T-helper 17 cell (primary cell): ENCODE data around the gene EXOC4. TPM values are rescaled to one million over a fixed set of nuclear protein-coding genes. Genes with fewer than 3 reads are reported as not detected.

Source experiments
- ATAC-seq: fragments of 150-1000 bp; cut with Tn5 transposase; 2 replicates; pipeline ENCODE4 v1.10.0; 2021; ENCODE audit warnings: mild to moderate bottlenecking, moderate library complexity
- DNase-seq, 3 donors: peaks; one replicate each; pipeline versions ENCODE4 v3.0.0 to v3.0.0-alpha.2; 2020 to 2021
- H3K9me3 ChIP-seq: one replicate; pipeline ENCODE4 v1.7.0; 2013; ENCODE audit warnings: low read length, mild to moderate bottlenecking; ENCODE audit not compliant: control insufficient read depth, poor library complexity, severe bottlenecking
- H3K27ac Mint-ChIP-seq: one replicate; pipeline ENCODE4 v1.8.0; 2022; ENCODE audit warnings: mild to moderate bottlenecking, moderate library complexity, mixed read lengths
- H3K27me3 Mint-ChIP-seq: one replicate; pipeline ENCODE4 v1.8.0; 2022; ENCODE audit warnings: mixed read lengths
- H3K36me3 Mint-ChIP-seq: one replicate; pipeline ENCODE4 v1.8.0; 2022; ENCODE audit warnings: low read depth, mixed read lengths
- H3K4me1 Mint-ChIP-seq: one replicate; pipeline ENCODE4 v1.8.0; 2022; ENCODE audit warnings: mild to moderate bottlenecking, mixed read lengths
- H3K4me3 Mint-ChIP-seq: one replicate; pipeline ENCODE4 v1.8.0; 2022; ENCODE audit warnings: mild to moderate bottlenecking, moderate library complexity, mixed read lengths
- total RNA-seq, 4 donors: library from RNA in 2 of 4; stranded (reverse) in 2 of 4; gene quantifications; one replicate each; pipeline ENCODE4 v1.2.3 and lab custom pipeline; 2022 to 2026

The EXOC4 gene
- total RNA-seq, 2 donors from 2014 or later, result 88.8 to 96.6 TPM

GRCh38 chr7:133822001-133822641 is 569.2 kb downstream of the EXOC4 start:
- no peaks in the 10 kb centered on the region for H3K9me3 ChIP-seq
- H3K4me3 Mint-ChIP-seq, result no peak overlapping the region
- no peaks in the 10 kb centered on the region for H3K27me3 Mint-ChIP-seq
- H3K36me3 Mint-ChIP-seq, result peaks cover 11% of the 10 kb centered on the region
- H3K27ac Mint-ChIP-seq, result no peak overlapping the region
- H3K4me1 Mint-ChIP-seq, result no peaks in the 10 kb centered on the region
- DNase-seq (no peak), ATAC-seq (no peak)

DNA sequence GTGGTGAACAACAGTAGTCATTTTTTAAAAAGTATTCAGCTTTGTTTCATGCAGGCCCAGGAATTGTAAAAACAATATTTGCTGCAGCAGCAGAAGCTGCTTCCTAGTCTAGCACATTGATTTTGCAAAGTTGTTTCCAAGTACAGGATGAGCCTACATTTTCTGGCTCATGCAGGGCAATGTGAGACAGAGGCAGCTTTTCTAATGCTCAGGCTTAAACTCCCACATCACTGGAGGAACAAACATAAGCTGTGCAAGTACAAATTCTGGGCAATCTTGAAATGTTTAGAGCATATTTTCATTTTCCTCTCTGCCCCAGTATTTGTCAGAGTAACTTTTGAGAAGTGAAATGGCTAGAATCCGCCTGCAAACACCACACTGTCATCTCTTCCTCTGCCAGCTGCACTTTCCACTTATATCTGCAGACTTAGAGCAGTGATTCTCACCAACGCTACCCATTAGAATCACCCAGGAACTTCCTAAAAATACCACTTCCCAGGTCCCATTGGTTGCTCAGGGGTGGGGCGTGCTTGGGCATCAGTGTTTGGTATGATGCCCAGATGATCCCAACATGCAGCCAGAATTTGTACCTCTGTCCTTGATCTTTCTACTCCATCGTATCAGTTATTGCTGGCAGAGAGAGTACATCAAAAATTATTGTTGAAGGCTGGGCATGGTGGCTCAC is 570.1 kb downstream of the EXOC4 start:
- H3K9me3 ChIP-seq, result no peaks in the 10 kb centered on the region
- H3K4me3 Mint-ChIP-seq, result no peak overlapping the region
- DNase-seq (no peak), ATAC-seq (no peak)
- peaks cover 7% of the 10 kb centered on the region for H3K36me3 Mint-ChIP-seq
- H3K27ac Mint-ChIP-seq, result no peak overlapping the region
- no peaks in the 10 kb centered on the region for H3K27me3 Mint-ChIP-seq
- no peaks in the 10 kb centered on the region for H3K4me1 Mint-ChIP-seq

DNA sequence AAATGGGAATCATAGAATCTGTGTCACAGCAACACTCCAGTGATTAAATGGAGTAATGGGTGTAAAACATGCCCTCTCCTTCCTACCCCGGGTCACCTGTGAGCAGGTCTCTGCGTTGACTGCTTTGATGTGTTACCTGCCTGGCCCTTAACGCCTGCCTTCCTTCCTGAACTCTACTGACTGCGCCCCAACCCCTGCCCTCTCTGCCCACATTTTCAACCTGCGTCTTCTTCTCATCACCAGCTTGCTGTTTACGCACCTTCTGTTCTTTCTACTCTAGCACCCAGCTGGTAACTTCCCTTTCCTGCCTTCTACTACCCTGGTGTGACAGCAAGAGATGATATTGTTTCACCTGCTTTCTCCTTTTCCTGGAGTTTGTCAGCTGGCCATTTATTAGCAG is 571.3 kb downstream of the EXOC4 start:
- Mint-ChIP-seq H3K4me1 (no peaks in the 10 kb centered on the region), H3K4me3 (no peak overlapping the region), H3K27me3 (no peaks in the 10 kb centered on the region), H3K27ac (peak overlapping the region; percentile 49), H3K36me3 (peaks cover 5% of the 10 kb centered on the region)
- no peak for DNase-seq
- no peaks in the 10 kb centered on the region for H3K9me3 ChIP-seq
- no peak for ATAC-seq

- peaks cover 5% of the 10 kb centered on the region for H3K36me3 Mint-ChIP-seq
- H3K9me3 ChIP-seq, result no peaks in the 10 kb centered on the region
- H3K4me1 Mint-ChIP-seq, result no peaks in the 10 kb centered on the region
- no peak for ATAC-seq
- no peaks in the 10 kb centered on the region for H3K27me3 Mint-ChIP-seq
- H3K27ac Mint-ChIP-seq, result no peak overlapping the region
- no peak overlapping the region for H3K4me3 Mint-ChIP-seq
- DNase-seq, result no peak
These were observed 575.1 kb downstream of the EXOC4 start for GRCh38 chr7:133827707-133828623.

DNA sequence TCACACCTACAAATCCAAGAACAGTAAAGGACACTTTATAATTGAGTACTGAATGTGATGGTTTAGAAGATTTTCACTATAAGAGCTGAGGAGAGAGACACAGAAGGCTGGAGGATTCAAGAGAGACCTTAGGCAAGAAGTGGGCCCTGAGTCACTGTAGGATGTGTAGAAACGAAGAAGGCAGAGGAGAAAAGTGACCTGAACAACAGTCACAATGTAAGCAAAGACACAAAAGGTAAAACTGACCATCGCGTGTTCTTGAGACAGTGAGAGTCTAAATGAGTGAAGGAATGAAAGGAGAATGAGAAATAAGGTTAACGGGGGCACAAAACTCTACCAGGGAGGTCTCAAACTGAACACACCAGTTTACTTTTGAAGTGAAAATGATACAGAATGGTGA is 576.0 kb downstream of the EXOC4 start:
- Mint-ChIP-seq H3K4me3 (no peak overlapping the region), H3K36me3 (peaks cover 5% of the 10 kb centered on the region), H3K27ac (no peak overlapping the region), H3K4me1 (no peaks in the 10 kb centered on the region), H3K27me3 (no peaks in the 10 kb centered on the region)
- no peak for ATAC-seq
- DNase-seq, result no peak
- H3K9me3 ChIP-seq, result no peaks in the 10 kb centered on the region

DNA sequence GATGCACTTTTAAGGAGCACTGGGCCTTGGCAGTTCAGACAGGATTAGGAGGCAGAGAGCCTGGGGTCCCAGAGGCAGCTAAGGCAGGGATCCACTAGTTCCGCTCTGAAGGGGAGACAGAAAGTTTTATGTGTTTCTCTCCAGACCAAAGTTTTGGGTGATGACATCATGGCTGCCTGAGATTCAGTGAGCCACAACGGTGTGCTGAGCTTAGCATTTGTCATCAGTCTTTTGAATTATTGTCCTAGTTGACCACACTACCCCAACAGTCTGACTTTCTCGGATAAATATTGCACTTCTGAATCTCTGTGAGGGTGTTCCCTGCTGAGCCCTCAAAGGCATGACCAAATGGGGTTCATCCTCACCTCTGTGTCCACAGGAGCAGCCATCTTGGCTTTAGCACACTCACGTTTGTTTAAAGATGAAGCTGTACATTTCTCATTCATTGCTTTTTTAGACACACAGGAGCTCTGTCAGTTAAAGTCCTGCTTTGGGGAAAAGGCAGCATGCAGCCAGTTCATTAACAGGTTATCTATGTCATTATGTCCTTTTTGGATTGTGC is 576.5 kb downstream of the EXOC4 start:
- DNase-seq, result no peak
- no peaks in the 10 kb centered on the region for H3K9me3 ChIP-seq
- H3K27me3 Mint-ChIP-seq, result no peaks in the 10 kb centered on the region
- no peak overlapping the region for H3K27ac Mint-ChIP-seq
- H3K4me1 Mint-ChIP-seq, result no peaks in the 10 kb centered on the region
- no peak for ATAC-seq
- H3K36me3 Mint-ChIP-seq, result peaks cover 2% of the 10 kb centered on the region
- H3K4me3 Mint-ChIP-seq, result no peak overlapping the region

DNA sequence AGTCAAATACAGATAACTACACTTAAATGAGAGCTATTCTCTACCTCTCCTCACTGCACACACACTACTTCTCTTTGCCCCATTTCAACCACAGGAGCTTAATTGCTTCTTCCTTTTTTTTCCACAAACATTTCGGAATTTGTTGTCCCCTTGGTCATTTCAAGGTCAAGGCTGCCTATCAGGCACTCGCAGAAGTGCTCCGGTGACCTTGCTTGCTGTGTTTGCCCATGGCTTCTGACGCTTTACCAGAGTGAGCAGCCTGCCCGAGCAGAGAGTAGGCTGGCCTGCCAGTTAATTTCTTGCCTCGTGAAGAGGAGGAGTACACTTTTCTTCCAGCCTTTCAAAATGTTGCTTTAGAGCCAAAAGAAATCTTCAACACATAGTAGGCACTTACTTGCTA is 577.2 kb downstream of the EXOC4 start:
- Mint-ChIP-seq H3K4me3 (no peak overlapping the region), H3K27ac (no peak overlapping the region), H3K36me3 (peaks cover 2% of the 10 kb centered on the region), H3K4me1 (no peaks in the 10 kb centered on the region), H3K27me3 (no peaks in the 10 kb centered on the region)
- H3K9me3 ChIP-seq, result no peaks in the 10 kb centered on the region
- DNase-seq (no peak), ATAC-seq (no peak)

GRCh38 chr7:133836666-133837065 is 583.8 kb downstream of the EXOC4 start:
- Mint-ChIP-seq H3K4me3 (no peak overlapping the region), H3K36me3 (no peaks in the 10 kb centered on the region), H3K27ac (no peak overlapping the region), H3K27me3 (no peaks in the 10 kb centered on the region), H3K4me1 (no peaks in the 10 kb centered on the region)
- ATAC-seq (no peak), DNase-seq (no peak)
- no peaks in the 10 kb centered on the region for H3K9me3 ChIP-seq

GRCh38 chr7:133837224-133837623 is 584.3 kb downstream of the EXOC4 start:
- DNase-seq, result no peak
- no peak for ATAC-seq
- Mint-ChIP-seq H3K36me3 (no peaks in the 10 kb centered on the region), H3K27me3 (no peaks in the 10 kb centered on the region), H3K4me3 (no peak overlapping the region), H3K4me1 (peaks cover 2% of the 10 kb centered on the region), H3K27ac (no peak overlapping the region)
- no peaks in the 10 kb centered on the region for H3K9me3 ChIP-seq

GRCh38 chr7:133839121-133839520 is 586.2 kb downstream of the EXOC4 start:
- H3K36me3 Mint-ChIP-seq, result no peaks in the 10 kb centered on the region
- H3K4me1 Mint-ChIP-seq, result peaks cover 2% of the 10 kb centered on the region
- no peaks in the 10 kb centered on the region for H3K27me3 Mint-ChIP-seq
- no peak overlapping the region for H3K27ac Mint-ChIP-seq
- DNase-seq, result no peak
- no peaks in the 10 kb centered on the region for H3K9me3 ChIP-seq
- no peak overlapping the region for H3K4me3 Mint-ChIP-seq
- no peak for ATAC-seq

DNA sequence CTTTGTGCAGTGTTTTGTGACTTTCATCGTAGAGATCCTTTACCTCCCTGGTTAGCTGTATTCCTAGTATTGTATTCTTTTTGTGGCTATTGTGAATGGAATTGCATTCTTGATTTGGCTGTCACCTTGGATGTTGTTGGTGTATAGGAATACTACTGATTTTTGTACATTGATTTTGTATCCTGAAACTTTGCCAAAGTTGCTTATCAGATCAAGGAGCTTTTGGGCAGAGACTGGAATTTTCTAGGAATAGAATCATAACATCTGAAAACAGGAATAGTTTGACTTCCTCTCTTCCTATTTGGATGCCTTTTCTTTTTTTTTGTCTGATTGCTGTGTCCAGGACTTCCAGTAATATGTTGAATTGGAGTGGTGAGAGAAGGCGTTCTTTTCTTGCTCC is 590.5 kb downstream of the EXOC4 start:
- Mint-ChIP-seq H3K4me3 (no peak overlapping the region), H3K27ac (no peak overlapping the region), H3K27me3 (no peaks in the 10 kb centered on the region), H3K4me1 (peaks cover 2% of the 10 kb centered on the region), H3K36me3 (no peaks in the 10 kb centered on the region)
- ATAC-seq, result no peak
- H3K9me3 ChIP-seq, result no peaks in the 10 kb centered on the region
- DNase-seq, result no peak

DNA sequence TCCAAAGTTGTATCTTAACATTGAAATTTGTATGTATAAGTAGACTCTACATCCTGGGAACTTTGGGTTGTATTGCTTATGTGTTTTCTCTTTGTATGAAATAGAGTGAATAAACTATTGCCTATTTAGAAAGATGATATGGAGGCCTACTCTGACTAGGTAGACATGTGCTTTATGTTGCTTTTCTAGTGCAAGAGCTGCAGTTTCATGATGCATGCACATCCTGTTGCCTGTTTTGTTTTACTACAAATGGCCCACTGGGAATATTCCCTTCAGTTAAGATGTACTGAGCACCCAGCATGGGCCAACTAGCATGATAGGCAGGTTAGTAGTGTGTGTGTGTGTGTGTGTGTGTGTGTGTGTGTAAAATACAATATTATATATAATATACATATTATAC is 592.1 kb downstream of the EXOC4 start:
- Mint-ChIP-seq H3K36me3 (no peaks in the 10 kb centered on the region), H3K27ac (no peak overlapping the region), H3K27me3 (no peaks in the 10 kb centered on the region), H3K4me1 (peaks cover 2% of the 10 kb centered on the region), H3K4me3 (no peak overlapping the region)
- ATAC-seq (no peak), DNase-seq (no peak)
- no peaks in the 10 kb centered on the region for H3K9me3 ChIP-seq

DNA sequence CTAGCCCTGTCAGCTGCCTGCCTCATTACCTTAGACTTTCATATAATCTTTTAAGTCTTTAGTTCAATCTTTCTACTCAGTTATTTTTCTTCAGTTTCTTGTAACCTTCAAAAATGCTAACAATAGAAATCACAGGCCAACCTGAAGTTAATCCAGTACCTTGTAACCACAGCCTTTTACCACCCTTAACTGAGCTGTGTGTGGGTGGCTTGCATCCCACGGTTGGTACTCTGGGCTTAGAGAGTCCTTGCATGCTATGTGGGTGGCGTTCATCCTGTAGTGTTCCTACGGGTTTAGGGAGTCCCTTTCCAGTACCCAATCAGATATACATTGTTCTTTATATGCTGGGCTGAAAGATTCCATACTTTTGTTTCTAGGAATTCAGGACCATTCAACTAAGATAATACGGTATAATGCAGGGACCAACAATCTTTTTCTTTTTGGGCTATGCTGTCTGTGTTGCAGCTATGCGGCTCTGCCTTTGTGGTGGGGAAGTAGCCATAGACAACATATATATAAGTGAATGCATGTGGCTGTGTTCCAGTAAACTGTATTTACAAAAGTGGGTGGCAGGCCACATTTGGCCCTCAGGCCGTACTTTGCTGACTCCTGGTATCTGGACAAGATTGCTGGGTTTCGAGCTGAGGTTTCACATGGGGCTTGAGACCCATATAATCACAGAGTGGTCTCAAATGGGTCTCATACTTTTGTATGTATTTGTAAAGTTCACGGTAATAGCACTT is 593.5 kb downstream of the EXOC4 start:
- Mint-ChIP-seq H3K27me3 (no peaks in the 10 kb centered on the region), H3K4me3 (no peak overlapping the region), H3K4me1 (peaks cover 2% of the 10 kb centered on the region), H3K27ac (no peak overlapping the region), H3K36me3 (no peaks in the 10 kb centered on the region)
- no peaks in the 10 kb centered on the region for H3K9me3 ChIP-seq
- ATAC-seq (no peak), DNase-seq (no peak)
